ENCODE measurements around the gene NFAM1.

NFAM1 gene

DNA sequence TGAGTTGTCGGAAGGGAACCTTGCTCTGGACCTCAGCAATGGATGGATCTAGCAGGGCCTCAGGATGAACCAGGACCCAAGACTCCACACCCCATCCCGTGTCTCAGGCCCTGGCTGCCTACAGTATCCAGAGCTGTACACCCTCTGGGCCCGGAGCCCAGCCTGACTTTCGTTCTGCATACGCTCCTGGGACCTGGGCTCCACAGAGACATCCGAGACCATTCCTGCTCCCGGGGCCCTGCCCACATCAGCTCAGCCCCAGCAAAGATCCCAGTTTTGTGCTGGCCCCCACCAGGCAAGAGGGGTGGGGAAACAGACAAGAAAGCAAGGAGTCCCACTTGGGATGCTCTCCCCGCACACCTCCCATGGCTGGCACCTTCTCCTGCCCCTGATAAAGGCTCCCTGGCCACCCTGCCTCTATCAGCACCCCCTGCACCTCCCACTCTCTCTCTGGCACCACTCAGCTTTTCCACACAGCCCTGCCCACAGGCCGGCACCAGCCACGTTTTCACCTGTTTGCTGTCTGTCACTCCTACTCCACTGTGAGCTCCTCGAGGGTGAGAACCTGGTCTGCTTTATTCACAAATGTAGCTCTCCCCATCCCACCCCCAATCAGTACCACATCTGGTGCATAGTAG, 97.2 kb downstream of the NFAM1 start:
- no peak for DNase-seq (ENCODE audit: low read depth)

DNA sequence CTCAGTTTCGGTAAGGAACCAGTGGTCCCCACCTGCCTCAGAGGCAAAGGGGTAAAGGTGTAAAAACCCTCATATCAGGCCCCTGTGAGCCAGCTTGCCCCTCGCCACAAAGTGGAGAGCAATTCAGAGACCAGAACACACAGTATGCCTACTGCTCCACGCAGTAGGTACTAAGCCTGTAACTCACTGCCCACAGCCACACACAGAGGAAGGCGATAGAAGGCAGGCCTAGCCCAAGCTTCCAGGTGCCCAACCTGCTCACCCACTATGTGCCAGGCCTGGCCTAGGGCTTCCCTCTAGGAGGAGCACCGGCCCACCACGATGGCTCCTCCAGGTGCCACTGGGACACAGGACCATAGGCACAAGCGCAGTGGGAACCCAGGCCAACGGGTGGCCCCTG, 98.7 kb downstream of the NFAM1 start:
- no peak for DNase-seq (ENCODE audit: low read depth)

GRCh38 chr22:42332089-42332488, 100.1 kb downstream of the NFAM1 start:
- DNase-seq (ENCODE audit: low read depth): no peak

- DNase-seq (ENCODE audit: low read depth): no peak
These were observed 101.2 kb downstream of the NFAM1 start for GRCh38 chr22:42331014-42331413.

Data from T-helper 22 cell (primary cell).